OCI-LY1 (cell line): ENCODE measurements around the gene PLPP7.
A peak's percentile ranks its signal among the peaks of the same experiment; 100 is the strongest.

Source experiments
- H2AFZ ChIP-seq: fragments of 200-600 bp; sonication (generic), shearing (Covaris generic); 2 replicates; pipeline ENCODE4 v1.6.0; 2014; ENCODE audit warnings: antibody characterized with exemption, mild to moderate bottlenecking, low read length
- H3F3A ChIP-seq: fragments of 200-600 bp; sonication (generic), shearing (Covaris generic); 2 replicates; pipeline ENCODE4 v1.6.0; 2014; ENCODE audit warnings: mild to moderate bottlenecking, antibody characterized with exemption, low read length, moderate library complexity; ENCODE audit not compliant: insufficient read depth
- H3K27ac ChIP-seq: fragments of 200-600 bp; sonication (generic); 2 replicates; pipeline ENCODE4 v1.5.1; 2014; ENCODE audit warnings: low read length, mixed run types, mild to moderate bottlenecking, low read depth; ENCODE audit not compliant: poor library complexity, severe bottlenecking
- H3K27me3 ChIP-seq: fragments of 200-600 bp; sonication (generic); 2 replicates; pipeline ENCODE4 v1.6.0; 2014; ENCODE audit warnings: antibody characterized with exemption, mild to moderate bottlenecking, low read length, moderate library complexity; ENCODE audit not compliant: insufficient read depth
- H3K36me3 ChIP-seq: fragments of 200-600 bp; sonication (generic); 2 replicates; pipeline ENCODE4 v1.6.1; 2014; ENCODE audit warnings: mild to moderate bottlenecking, antibody characterized with exemption, low read length, moderate library complexity, mixed read lengths; ENCODE audit not compliant: insufficient read depth
- H3K4me1 ChIP-seq: fragments of 200-600 bp; sonication (generic); 2 replicates; pipeline ENCODE4 v1.5.1; 2014; ENCODE audit warnings: mild to moderate bottlenecking, low read length, moderate library complexity; ENCODE audit not compliant: insufficient read depth, severe bottlenecking
- H3K4me2 ChIP-seq: fragments of 200-600 bp; sonication (generic), shearing (Covaris generic); 2 replicates; pipeline ENCODE4 v1.6.1; 2014; ENCODE audit warnings: low read length
- H3K4me3 ChIP-seq: fragments of 200-600 bp; sonication (generic); 2 replicates; pipeline ENCODE4 v1.5.1; 2014; ENCODE audit warnings: low read length, low read depth, mild to moderate bottlenecking, mixed read lengths; ENCODE audit not compliant: poor library complexity, severe bottlenecking
- H3K79me2 ChIP-seq: fragments of 200-600 bp; shearing (Covaris generic); 2 replicates; pipeline ENCODE4 v1.6.1; 2016; ENCODE audit warnings: mixed run types, low read length, mixed read lengths; ENCODE audit not compliant: insufficient read depth
- H3K9ac ChIP-seq: fragments of 200-600 bp; sonication (generic), shearing (Covaris generic); 2 replicates; pipeline ENCODE4 v1.6.1; 2014; ENCODE audit warnings: mild to moderate bottlenecking, low read length, mixed read lengths
- H3K9me2 ChIP-seq: fragments of 200-600 bp; sonication (generic), shearing (Covaris generic); 2 replicates; pipeline ENCODE4 v1.6.1; 2014; ENCODE audit warnings: low read depth, mild to moderate bottlenecking, low read length, mixed read lengths
- H3K9me3 ChIP-seq: fragments of 200-600 bp; shearing (Covaris generic); 2 replicates; pipeline ENCODE4 v1.6.1; 2014; ENCODE audit warnings: low read length, mixed read lengths
- H4K20me1 ChIP-seq: fragments of 200-600 bp; sonication (generic), shearing (Covaris generic); 2 replicates; pipeline ENCODE4 v1.6.0; 2016; ENCODE audit warnings: mild to moderate bottlenecking, low read length; ENCODE audit not compliant: insufficient read depth
- CTCF ChIP-seq: fragments of 200-600 bp; sonication (generic), shearing (Covaris generic); IDR thresholded peaks from 2 replicates; pipeline ENCODE4 v1.5.1; 2017; ENCODE audit warnings: mild to moderate bottlenecking, antibody characterized with exemption, low read length, moderate library complexity, mixed read lengths
- EZH2 ChIP-seq: fragments of 200-600 bp; sonication (generic), shearing (Covaris generic); IDR thresholded peaks from 2 replicates; pipeline ENCODE4 v1.8.0; 2017; ENCODE audit warnings: borderline replicate concordance, mixed run types, mild to moderate bottlenecking, antibody characterized with exemption, low read length, moderate library complexity, mixed read lengths

PLPP7 gene

GRCh38 chr9:131246618-131247017, 42.9 kb upstream of the PLPP7 start:
- Histone ChIP-seq H3K27me3 (no peaks in the 10 kb centered on the region), H3K27ac (no peak overlapping the region), H3K9ac (no peak overlapping the region), H2AFZ (no peak overlapping the region), H3K4me2 (no peak overlapping the region), H3K9me3 (no peaks in the 10 kb centered on the region), H3K79me2 (no peaks in the 10 kb centered on the region), H4K20me1 (no peaks in the 10 kb centered on the region), H3F3A (no peaks in the 10 kb centered on the region), H3K9me2 (no peaks in the 10 kb centered on the region), H3K4me1 (no peaks in the 10 kb centered on the region), H3K4me3 (no peak overlapping the region), H3K36me3 (no peaks in the 10 kb centered on the region)
- no peak for TF ChIP-seq CTCF
- no peak for TF ChIP-seq EZH2

- peak overlapping the region; percentile 58; the same call in 1 of the 2 replicates for H3K9ac ChIP-seq
- no peaks in the 10 kb centered on the region for H3K9me3 ChIP-seq
- peak overlapping the region; percentile 91 for H3K27ac ChIP-seq
- no peaks in the 10 kb centered on the region for H3K27me3 ChIP-seq
- H3F3A ChIP-seq: peaks cover 3% of the 10 kb centered on the region; the same call in 1 of the 2 replicates
- peak overlapping the region; percentile 56 for H3K4me3 ChIP-seq
- TF ChIP-seq CTCF (no peak), EZH2 (no peak)
- no peaks in the 10 kb centered on the region for H3K9me2 ChIP-seq
- H4K20me1 ChIP-seq: no peaks in the 10 kb centered on the region
- H3K4me2 ChIP-seq: peak overlapping the region; percentile 60
- H3K36me3 ChIP-seq: no peaks in the 10 kb centered on the region
- H2AFZ ChIP-seq: no peak overlapping the region
- no peaks in the 10 kb centered on the region for H3K79me2 ChIP-seq
- peaks cover 53% of the 10 kb centered on the region for H3K4me1 ChIP-seq
These were observed 37.4 kb upstream of the PLPP7 start for GRCh38 chr9:131252120-131252519.

DNA sequence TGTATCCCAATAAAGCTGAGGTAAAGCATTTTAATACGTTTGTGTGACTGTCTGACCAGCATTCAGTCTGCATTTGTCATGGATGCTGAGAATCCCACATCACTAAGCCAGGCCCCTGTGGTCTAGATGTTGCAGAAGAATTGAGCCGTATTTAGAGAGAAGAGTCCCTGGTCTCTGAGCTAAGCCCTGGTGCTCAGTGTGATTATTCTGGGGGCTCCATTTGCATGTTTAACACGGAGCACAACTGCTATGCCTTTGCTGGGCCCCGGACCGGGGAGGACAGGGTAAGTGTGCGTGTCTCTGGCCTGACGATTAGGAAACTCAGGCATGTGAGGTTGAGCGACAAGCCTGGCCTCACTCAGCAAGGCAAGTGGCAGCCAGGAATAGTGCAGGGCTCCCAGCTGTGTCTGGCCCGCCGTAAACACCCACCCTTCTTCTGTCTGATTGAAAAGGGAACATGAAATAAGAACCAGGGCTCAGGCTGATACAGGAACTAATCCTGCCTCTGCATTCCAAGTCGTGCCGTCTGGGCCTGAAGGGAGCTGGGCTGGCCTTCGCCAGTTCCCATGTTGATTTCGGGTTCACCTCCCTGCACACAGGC, 35.5 kb upstream of the PLPP7 start:
- TF ChIP-seq CTCF: no peak
- TF ChIP-seq EZH2: no peak
- Histone ChIP-seq H3K79me2 (no peaks in the 10 kb centered on the region), H2AFZ (no peak overlapping the region), H3K9ac (peak overlapping the region; percentile 7; the same call in 1 of the 2 replicates), H3K4me3 (peak overlapping the region; percentile 3), H3K4me2 (peak overlapping the region; percentile 30; the same call in 1 of the 2 replicates), H3K27ac (peak overlapping the region; percentile 91), H3K27me3 (no peaks in the 10 kb centered on the region), H3F3A (peaks cover 3% of the 10 kb centered on the region; the same call in 1 of the 2 replicates), H3K9me2 (no peaks in the 10 kb centered on the region), H3K4me1 (peaks cover 53% of the 10 kb centered on the region), H3K36me3 (no peaks in the 10 kb centered on the region), H3K9me3 (no peaks in the 10 kb centered on the region), H4K20me1 (no peaks in the 10 kb centered on the region)
